ENCODE data around the gene OBP2A.

DNA sequence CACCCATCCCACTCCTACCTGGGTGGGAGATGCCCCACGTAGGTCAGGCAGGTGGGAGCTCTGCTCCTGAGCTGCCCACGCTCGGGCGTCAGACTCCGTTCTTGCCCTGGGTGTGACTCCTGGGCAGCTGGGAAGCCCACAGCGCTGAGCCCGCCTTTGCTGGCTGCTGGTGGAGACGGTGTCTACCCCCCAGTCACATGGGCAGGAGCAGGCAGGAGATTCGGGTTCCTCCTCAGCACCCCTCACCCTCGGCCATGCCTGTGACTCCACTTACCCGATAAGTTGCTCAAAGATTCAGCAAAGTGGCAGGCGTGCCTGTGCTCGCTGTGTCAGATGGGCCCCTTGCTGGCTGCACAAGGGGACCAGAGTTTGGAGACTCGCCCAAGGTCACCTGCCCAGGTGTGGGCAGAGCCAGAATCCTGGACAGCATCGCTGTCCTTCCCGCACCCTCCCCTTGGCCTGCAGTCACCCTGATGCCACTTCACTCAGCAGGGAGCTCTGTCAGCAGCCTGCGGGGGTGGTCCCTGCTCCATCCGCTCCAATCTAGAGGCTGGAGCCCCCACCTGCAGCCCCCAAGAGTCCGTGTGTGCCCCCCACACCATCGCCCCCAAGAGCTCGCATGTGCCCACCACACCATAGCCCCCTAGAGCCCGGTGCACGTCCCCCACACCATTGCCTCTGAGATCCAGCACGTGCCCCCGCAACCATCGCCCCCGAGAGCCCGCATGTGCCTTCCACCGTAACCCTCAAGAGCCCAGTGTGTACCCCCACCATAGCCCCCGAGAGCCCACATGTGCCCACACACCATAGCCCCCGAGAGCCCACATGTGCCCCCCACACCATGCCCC is 20.5 kb upstream of the OBP2A start:
- TF ChIP-seq, protein P1, sequence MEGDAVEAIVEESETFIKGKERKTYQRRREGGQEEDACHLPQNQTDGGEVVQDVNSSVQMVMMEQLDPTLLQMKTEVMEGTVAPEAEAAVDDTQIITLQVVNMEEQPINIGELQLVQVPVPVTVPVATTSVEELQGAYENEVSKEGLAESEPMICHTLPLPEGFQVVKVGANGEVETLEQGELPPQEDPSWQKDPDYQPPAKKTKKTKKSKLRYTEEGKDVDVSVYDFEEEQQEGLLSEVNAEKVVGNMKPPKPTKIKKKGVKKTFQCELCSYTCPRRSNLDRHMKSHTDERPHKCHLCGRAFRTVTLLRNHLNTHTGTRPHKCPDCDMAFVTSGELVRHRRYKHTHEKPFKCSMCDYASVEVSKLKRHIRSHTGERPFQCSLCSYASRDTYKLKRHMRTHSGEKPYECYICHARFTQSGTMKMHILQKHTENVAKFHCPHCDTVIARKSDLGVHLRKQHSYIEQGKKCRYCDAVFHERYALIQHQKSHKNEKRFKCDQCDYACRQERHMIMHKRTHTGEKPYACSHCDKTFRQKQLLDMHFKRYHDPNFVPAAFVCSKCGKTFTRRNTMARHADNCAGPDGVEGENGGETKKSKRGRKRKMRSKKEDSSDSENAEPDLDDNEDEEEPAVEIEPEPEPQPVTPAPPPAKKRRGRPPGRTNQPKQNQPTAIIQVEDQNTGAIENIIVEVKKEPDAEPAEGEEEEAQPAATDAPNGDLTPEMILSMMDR (IDR thresholded peaks at IDR 0.05): no peak
- no peak for TF ChIP-seq POLR2A (IDR thresholded peaks at IDR 0.05)
